GM19238 (cell line): ENCODE data around the gene B3GALT4.
"Not testable (repeated sequence)": the region's sequence is repeated elsewhere in the genome, so short reads cannot be mapped to it uniquely, and the experiment has no call there.

Experiments
- DNase-seq: peaks from one replicate; pipeline ENCODE4 v3.0.0; 2011; ENCODE audit warnings: low spot score; ENCODE audit not compliant: insufficient read length

B3GALT4 gene

DNA sequence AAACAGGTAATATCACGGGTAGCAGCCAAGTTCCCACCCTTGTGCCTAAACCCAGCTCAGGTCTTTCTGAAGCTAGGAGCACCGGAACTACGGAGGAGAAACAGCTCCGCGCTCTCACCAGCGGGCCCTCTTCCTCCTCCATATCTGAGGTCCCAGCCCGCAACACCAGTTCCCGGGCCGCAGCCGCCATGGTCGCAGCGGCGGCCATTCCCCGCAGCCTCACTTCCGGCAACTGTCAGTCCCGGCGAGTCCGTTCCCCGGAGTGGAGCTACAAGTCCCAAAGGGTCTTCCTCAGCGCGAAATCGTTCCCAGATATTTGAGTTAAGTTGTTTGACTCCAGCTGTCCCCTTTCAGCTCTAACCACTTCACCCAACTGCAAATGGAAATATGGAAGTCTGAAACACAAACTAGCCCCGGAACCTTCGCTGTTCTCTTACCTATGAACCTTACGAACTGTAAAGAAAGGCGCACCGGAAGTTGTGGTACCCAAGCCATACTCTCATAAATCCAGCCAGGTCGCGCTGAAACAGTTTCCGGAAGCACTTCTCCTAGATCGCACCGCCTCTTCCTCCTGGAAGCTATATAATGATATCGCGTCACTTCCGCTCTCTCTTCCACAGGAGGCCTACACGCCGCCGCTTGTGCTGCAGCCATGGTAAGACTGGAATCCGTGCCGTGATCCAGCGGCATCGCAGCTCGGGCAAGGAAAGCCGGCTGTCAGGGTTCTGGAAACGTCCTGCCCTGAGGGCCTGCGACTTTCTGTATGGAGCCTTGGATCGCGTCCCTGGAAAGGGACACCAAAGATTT is 5.3 kb upstream of the B3GALT4 start, which contains the start of the genes RPS18 and VPS52:
Gene RPS18 (plus strand): TSS at position 608 of the 807 bp plus-strand sequence. CDS start 45 bp downstream, at position 653.
Gene VPS52 (minus strand): TSS at position 409 of the 807 bp plus-strand sequence. CDS start 201 bp downstream, at position 208.
- peak; percentile 76 for DNase-seq

DNA sequence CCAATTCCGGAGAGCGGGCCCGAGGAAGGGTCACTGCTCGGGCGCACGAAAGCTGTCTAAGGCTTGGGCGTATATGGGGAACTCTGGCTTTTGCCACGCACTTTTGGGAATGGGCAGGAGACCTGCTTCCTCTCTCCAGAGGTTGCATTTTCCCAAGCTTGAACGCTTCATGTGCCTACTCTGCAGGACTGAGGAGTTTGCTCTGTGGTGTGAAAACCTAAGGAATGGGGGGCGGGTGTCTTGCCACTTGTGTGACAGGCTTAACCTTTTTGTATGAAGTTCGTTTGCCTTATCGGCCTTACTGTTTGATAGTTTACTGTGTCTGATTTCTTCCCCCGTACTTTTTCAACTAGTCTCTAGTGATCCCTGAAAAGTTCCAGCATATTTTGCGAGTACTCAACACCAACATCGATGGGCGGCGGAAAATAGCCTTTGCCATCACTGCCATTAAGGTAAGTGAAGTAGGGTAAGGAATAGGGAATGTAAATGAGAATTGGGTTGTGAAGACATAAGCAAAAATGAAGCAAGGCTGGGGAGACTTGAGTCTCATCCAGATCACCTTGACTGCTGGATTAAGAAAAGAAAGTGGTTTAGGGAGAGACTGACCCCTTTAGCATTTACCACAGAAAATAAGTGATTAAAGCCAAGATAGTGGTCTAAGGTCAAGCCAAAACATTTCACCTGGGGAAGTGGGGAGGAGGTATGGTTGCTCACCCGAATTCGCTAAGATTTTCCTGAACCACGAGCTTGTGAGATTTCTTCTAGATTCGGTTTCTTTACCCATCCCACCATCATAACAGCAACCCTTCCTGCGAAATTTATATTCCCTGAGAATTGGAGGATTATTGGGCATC is 4.4 kb upstream of the B3GALT4 start:
- DNase-seq: no peak

DNA sequence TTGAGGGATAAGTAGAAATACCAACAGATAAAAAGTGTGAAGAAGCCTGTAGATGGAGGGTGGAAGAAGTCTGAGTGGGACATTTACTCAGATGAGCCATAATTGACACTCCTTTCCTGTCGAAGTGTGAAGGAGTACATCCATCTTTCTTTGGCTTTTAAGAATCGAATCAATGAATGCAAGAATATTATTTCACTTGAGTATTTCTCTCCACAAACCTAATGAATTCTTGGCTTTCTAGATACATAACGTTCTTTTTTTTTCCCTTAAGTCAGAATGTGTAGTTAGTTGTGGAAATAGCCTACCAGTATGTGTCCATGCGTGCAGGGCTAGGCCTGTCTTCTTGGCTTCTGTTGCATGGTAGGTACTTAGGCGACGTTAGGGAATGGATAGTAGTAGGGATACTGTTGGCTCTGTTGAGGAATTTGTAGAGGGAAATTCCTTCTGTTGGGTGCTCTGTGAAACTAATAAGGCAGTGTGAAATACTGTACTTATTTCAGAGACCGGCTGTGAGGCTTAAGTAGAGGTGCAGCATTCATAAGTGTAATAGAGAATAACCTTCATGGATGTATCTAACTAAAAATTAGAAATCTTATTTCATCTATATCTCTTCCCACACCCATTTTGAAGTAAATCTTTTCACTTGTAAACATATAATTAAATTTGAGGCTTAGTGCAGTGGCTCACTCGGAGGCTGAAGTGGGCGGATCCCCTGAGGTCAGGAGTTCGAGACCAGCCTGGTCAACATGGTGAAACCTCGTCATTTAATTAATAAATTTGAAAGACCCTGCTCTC is 3.6 kb upstream of the B3GALT4 start:
- no peak for DNase-seq

DNA sequence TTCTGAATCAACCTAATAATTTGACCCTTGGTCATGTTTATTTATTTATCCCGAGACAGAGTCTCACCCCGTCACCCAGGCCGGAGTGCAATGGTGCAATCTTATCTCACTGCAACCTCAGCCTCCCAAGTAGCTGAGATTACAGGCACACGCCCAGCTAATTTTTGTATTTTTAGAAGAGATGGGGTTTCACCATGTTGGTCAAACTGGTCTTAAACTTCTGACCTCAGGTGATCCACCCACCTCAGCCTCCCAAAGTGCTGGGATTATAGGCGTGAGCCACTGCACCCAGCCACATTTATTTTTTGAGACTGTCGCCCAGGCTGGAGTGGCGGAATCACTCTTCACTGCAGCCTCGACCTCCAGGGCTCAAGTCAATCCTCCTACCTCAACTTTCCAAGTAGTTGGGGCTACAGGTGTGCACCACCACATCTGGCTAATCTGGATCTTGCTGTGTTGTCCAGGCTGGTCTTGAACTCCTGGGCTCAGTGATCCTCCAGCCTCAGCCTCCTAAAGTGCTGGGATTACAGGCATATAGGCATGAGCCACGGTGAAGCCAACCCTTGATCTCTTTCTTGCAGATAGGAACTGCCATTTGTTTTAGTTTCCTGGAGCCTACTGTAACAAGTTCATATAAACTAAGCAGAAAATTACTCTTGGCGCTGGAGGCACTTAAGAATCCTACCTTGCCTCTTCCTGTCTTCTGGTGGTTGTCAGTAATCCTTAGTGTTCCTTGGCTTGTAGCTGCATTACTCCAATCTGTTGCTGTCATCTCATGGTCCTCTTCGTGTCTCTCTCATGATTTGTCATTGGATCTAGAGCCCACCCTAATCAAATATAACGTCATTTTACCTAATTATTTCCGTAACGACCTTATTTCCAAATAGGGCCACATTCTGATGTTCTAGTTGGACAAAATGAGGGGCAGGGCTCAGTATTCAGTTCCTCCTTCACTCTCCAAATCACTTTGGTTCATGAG is 2.7 kb upstream of the B3GALT4 start:
- no peak for DNase-seq

DNA sequence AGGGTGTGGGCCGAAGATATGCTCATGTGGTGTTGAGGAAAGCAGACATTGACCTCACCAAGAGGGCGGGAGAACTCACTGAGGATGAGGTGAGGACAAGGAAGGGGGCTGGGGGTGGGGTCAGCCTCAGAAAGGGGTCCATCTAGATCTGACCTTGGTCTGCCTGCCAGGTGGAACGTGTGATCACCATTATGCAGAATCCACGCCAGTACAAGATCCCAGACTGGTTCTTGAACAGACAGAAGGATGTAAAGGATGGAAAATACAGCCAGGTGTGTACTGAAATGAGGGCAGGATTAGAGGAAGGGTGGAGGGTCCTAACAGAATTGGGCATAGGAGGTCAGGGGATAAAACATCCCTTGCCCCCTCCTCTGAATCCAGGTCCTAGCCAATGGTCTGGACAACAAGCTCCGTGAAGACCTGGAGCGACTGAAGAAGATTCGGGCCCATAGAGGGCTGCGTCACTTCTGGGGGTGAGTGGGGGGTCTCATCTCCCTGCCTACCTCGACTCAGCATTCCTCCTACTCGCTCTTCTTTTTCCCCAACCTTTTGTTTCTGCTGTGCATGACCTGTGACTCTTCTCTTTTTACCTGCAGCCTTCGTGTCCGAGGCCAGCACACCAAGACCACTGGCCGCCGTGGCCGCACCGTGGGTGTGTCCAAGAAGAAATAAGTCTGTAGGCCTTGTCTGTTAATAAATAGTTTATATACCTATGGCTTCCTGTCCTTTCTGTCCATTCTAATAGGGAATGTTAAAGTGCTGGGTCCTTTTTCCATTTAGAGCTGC is 935 bp upstream of the B3GALT4 start:
- not testable (repeated sequence) for DNase-seq

DNA sequence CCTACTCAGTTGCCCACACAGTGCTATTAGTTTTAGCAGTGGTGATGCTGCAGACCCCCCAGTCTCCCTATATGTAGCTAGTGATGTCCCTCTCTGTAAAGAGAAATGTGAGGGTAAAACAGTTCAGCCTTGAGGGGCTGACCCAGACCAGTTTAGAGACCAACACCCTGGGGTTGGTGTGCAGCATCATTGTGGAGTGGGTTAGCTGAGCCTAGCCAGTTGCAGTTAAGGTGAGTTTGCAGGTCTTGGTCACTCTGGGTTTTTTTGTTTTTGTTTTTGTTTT is 401 bp upstream of the B3GALT4 start:
- no peak for DNase-seq

DNA sequence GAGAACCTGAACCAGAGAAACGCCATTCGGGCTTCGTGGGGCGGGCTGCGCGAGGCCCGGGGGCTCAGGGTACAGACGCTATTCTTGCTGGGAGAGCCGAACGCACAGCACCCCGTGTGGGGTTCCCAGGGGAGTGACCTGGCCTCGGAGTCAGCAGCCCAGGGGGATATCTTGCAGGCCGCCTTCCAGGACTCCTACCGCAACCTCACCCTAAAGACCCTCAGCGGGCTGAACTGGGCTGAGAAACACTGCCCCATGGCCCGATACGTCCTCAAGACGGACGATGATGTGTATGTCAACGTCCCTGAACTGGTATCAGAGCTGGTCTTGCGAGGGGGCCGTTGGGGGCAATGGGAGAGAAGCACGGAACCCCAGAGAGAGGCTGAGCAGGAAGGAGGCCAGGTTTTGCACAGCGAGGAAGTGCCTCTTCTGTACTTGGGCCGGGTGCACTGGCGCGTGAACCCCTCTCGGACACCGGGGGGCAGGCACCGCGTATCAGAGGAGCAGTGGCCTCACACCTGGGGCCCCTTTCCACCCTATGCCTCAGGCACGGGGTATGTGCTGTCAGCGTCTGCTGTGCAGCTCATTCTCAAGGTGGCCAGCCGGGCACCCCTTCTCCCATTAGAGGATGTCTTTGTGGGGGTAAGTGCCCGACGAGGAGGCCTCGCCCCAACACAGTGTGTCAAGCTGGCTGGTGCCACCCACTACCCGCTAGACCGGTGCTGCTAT is 904 bp downstream of the B3GALT4 start:
- no peak for DNase-seq

DNA sequence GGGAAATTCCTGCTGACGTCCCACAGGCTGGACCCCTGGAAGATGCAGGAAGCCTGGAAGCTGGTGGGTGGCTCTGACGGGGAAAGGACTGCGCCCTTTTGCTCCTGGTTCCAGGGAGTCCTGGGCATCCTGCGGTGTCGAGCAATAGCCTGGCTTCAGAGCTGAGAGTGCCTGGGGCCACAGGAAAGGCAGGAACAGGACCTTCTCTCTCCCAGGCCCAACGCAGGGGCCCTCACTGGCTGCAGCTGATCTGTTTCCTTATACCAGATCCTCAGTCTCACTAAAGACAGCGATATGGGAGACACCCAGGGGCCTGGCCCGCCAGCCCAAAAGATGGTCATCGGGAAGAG is 1.4 kb downstream of the B3GALT4 start:
- DNase-seq: no peak

DNA sequence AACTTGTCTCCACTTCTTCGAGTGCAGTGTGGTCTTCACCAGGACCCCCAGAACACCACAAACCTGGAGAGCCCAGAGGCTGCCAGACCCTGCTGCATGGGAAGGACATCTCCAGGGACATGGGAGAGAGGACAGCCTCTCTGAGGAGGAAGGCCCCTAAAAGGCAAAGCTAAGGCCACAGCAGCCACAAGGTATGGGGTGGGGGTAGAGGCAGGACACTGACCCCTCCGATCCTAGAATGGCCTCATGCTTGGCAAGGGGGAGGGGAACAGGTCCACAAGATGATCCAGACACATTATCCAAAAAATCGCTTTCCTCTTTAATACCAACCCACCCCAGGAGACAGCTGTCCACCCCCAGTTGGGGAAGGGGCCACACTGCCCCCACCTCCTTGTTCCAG is 1.9 kb downstream of the B3GALT4 start:
- no peak for DNase-seq

DNA sequence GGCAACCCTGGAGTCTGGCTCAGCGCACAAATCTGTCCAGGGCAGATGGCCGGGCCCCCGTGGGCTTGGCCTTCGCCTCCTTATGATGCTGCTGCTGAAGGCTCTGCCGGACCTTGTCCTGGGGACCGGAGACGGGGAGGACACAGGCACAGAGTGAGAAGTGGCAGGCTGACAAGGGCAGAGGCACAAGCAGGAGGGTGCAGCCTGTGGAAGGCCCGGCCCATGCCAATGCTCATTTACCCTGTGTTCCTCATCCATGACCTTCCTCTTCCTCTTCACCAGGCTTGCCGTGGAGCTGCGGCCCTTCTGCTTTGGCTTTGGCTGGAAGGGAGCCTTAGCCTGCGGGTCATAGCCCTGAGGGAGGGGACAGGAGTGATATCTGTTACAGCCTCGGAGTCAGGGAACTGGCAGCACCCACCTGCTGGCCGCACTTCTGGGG is 2.4 kb downstream of the B3GALT4 start:
- no peak for DNase-seq

DNA sequence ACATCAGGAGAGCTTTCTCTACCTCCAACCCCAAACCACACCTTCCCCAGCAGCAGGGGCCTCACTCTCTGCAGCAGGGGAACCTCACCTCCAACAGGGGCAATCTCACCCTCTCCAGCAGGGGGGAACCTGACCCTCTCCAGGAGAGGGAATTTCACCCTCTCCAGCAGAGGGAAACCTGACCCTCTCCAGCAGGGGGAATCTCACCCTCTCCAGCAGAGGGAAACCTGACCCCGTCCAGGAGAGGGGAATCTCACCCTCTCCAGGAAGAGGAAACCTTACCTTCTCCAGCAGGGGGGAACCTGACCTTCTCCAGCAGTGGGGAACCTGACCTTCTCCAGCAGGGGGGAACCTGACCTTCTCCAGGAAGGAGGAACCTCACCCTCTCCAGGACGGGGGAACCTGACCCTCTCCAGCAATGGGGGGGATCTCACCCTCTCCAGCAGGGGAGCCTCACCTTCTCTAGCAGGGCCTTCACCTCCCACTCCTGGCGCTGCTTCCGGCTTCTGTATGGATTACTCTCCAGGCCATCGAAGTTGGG is 3.1 kb downstream of the B3GALT4 start:
- DNase-seq: no peak

DNA sequence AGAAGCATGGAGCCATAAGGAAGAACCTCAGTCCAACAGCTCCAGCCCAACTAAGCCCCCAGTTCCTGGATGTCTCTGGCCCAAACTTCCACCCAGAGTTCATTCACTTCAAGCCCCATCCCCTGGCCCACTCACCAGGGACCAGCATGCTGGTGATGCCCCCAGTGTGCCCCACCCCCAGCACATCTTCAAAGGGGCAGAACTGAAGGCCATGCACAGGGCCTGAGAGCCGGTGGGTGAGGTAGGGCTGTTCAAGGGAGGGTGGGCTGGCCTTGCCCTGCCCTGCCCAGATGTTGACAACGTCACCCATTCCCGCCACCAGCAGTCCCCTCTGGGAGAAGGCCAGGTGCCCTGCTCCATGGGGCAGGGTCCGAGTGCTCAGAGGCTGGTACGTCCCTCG is 3.6 kb downstream of the B3GALT4 start:
- no peak for DNase-seq

DNA sequence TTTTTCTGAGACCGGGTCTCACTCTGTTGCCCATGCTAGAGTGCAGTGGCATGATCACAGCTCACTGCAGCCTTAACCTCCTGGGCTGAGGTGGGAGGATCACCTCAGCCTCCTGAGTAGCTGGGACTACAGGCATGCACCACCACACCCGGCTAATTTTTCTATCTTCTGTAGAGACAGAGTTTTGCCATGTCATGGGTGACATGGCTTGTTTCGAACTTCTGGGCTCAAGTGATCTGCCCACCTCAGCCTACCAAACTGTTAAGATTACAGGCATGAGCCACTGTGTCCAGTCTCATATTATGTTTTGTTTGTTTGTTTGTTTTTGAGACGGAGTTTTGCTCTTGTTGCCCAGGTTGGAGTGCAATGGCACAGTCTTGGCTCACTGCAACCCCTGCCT is 8.3 kb downstream of the B3GALT4 start:
- DNase-seq: not testable (repeated sequence)

DNA sequence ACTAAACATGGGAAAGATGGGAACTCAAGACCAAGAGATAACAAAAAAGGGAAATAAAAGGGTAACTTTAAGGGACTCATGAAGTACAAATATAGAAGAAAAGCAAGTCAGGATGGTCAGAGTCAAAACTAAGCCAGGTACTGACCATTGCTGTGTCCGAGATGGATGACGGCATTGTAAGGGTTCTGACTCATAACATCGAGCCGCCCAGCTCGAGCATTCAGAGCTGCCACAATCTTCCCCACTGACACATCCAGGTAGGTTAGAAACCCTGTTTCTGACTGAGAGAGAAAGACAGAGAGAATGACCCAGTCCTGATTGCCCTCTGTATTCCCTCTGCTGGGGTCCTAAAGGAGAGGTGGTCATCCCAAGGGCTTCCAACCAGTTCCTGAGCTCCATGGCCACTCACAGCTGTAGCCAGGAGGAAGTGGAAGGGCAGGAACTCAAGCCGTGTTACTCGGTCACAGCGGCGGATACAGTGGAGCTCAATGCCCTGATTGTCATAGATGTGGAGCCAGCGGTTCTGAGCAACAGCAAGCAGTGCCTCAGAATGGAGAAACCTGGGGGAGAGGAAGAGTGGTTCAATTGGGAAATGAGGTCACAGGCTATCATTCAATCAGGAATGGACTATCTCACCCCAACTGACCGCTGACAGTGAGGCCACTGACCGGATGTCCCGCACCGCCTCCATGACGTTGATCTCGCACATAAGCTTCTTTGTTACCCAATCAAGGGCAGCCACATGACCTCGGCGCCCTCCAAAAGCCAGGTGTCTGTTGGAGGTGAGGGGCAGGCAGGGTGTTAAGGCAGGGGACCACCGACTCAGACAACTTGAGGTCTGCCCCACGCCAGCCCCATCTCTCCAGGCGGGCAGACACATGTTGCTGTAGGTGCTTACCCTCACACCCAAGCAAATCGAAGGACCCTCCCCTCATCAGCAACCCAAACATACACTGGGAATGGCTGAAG is 10.3 kb downstream of the B3GALT4 start:
- DNase-seq: no peak

DNA sequence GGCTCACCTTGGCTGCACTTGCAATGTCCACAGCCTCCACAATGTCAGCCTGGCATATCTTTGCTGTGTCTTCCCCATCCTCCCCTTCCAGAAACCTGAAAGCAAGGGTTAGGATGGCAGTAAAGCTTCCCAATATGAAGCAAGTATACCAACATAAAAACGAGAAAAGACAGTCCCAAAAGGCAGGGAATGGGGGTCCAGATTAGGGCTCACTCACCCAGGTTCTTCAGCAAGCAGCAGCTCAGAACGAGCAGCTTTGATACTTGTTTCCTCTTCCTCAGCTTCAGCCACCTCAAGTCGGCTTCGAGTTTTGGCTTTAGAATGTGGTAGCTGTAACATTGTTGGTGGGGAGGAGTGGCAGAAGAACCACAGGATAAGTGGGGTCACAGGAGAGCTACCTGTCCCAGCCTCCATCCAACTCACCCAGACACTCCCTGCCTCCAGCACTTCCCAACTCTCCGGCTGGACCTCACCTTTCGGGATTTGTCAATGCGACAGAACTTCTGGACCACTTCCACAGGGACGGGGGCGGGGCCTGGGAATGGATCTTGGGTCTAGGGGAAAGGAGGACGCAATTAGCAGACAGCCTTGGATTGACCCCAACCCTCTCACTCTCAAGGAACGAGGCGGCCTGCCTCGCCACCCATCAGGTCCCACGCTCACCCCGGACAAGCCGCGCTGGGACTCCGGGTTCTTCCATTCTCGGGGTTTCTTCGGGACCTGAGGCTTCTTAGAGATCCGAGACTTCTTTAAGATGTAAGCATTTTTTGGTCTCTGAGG is 11.4 kb downstream of the B3GALT4 start:
- no peak for DNase-seq

DNA sequence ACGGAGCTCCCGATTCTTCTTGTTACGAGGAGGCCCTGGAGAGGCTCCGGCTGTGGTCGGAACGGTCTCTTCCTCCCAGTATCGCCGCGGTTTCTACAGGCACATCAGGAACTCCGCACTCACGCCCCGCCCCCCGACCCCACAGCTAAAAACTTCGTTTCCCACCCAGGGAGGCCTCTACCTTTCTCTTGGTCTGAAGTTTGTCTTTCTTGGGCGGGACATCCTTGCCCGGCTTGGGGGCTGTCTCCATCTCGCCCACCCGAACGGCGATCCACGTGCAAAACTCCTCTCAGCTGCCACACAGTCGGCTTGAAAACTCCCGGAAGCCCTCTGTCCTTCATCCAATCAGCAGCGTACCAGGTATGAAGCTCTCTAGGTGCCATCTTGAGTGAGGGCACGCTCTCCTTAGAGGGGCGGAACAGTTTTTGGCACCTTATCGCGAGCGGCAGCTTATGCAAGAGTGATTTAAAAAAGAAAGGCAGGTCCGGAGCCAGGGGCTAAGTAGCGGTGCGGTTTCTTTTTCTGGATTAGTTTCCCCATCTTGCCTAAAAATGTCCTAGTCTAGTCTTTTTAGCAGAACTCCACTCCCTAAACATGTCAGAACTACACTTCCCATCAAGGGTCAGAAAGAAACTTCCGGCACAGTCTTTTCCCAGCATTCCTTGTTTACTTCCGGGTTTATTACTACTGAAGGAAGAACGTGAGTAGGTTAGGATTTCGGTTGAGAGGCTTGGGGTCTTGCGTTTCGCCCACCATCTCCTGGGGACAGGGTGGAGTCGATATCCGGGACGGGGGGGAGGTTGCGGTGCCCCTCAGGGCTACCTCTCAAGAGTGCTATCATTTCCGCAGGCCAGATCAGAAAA is 12.2 kb downstream of the B3GALT4 start, which contains the start of the genes PFDN6 and WDR46:
Gene PFDN6 (plus strand): TSS at position 681 of the 863 bp plus-strand sequence. CDS start 256 bp downstream, outside the sequence.
Gene WDR46 (minus strand): TSS at position 319 of the 863 bp plus-strand sequence. CDS start 69 bp downstream, at position 250.
- DNase-seq: peak; percentile 93
